NCI-H526 treated with DMSO at 0.1 percent for 48 hours (cell line): ENCODE results near the gene AP2A2.
"Not testable (repeated sequence)": the region's sequence is repeated elsewhere in the genome, so short reads cannot be mapped to it uniquely, and the experiment has no call there.

ENCODE experiments used
- DNase-seq: peaks from one replicate; lab custom pipeline; 2025; lab: John Stamatoyannopoulos, UW

The AP2A2 gene

DNA sequence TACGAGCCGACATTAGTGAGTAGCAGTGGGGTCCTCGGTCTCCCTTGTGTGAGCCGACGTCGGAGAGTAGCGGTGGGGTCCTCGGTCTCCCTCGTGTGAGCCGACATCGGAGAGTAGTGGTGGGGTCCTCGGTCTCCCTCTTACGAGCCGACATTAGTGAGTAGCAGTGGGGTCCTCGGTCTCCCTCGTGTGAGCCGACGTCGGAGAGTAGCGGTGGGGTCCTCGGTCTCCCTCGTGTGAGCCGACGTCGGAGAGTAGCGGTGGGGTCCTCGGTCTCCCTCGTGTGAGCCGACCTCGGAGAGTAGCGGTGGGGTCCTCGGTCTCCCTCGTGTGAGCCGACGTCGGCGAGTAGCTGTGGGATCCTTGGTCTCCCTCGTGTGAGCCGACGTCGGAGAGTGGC lies 49.7 kb downstream of the AP2A2 start:
- DNase-seq, result not testable (repeated sequence)

DNA sequence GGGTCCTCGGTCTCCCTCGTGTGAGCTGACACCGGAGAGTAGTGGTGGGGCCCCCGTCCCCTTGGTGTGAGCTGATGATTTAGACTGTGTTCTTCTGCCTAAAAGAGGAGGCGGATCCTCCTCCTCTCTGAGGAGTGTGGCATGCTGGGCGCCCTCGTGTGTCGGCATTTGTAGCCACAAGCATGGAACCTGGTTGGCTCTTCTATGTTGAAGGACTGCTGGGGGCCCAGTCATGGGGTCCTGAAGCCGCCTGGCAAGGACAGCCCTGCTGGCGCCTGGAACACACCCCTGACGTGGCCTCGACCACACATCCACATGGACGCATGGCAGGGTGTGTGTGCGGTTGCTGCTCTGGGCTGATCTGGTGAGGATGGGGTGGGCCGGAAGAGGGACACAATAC lies 50.2 kb downstream of the AP2A2 start:
- DNase-seq, result no peak

DNA sequence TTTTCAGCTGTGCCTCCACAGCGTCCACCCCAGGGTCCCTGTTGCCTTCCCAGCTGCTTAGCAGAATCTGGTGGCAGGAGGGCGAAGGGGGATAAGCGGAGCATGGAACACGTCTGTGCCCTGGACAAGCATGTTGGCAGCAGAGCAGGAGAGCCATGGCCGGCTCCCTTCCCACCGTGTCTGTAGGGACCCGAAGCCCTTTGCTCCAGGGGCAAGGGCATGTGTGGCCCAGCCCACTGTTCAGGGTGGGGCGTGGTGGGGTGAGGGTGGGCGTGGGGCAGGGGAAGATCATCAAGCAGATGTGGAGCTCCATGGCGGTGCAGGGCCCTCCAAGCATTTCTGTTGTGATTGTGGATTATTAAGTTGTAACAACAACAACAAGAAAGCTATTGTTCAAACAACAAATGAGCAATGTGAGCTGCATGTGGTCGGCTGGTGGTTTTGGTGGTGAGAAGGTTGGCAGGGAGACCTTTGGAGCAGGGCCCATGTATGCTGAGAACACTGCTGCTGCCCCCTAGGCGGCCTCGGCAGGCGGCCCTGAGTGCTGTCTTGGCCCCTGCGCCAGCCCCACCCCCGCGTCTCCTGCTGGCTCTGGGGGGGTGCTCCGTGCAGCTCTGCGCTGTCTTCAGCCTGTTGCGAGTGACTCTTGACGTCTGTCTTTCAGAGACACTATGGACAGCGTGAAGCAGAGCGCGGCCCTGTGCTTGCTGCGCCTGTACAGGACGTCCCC lies 50.9 kb downstream of the AP2A2 start:
- DNase-seq, result no peak

DNA sequence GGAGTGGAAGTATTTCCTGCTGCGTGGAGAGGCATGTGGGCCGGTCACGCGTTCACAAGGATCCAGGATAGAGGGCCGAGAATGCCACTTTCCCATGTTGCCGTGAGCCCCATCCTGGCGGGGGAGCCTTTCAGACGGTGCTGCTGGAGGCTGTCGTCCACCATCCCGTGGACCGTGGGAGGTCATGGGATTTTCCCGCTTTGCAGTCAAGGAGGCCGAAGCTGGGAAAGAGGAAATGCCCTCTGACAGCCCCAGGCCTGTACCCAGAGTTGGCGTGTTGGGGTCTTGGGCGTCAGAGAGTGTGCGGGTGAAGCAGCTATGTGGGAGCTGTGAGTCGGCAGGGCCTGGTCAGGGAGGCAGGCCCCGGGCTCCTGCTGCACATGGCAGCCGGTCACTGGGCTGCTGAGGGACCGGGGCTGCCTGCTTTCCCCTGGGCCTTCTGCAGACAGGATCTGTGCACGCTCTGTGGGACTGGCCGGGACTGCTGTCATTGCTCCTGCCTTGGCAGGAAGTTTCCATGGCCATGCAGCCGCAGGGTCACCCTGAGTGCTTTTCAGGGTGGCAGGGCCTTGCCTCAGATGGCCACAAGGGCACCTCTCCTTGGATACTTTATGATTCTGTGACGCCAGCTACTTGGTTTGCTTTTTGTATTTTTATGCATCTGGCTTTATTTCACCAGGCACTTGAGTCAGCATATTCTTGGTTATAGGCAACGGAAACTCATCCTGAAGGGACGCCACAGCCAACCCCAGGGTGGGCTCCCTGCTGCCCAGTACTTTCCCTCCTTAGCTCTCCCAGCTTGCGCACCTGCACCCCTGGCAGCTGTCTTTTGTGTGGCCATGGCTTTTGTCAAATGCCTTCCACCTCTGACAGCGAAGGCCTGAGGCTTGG lies 52.4 kb downstream of the AP2A2 start:
- no peak for DNase-seq

DNA sequence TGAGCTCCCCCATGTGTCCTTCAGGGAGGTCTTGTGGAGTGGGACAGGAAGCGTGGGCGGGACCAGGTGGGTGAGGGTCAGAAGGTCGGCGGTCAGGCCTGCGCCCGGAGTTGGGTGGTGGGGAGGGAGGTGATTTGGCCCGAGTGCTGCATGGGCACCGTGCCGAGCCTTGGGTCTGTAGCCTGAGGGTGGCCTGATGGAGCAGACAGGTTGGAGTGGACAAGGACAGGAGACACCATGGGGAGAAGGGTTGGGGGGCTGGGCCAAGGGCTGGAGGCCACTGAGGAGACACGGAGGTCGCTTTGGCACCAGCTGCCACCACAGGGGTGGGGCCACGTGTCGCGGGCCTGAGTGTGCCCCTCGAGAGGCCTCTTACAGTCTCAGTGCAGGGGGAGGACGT lies 53.1 kb downstream of the AP2A2 start:
- DNase-seq, result no peak

DNA sequence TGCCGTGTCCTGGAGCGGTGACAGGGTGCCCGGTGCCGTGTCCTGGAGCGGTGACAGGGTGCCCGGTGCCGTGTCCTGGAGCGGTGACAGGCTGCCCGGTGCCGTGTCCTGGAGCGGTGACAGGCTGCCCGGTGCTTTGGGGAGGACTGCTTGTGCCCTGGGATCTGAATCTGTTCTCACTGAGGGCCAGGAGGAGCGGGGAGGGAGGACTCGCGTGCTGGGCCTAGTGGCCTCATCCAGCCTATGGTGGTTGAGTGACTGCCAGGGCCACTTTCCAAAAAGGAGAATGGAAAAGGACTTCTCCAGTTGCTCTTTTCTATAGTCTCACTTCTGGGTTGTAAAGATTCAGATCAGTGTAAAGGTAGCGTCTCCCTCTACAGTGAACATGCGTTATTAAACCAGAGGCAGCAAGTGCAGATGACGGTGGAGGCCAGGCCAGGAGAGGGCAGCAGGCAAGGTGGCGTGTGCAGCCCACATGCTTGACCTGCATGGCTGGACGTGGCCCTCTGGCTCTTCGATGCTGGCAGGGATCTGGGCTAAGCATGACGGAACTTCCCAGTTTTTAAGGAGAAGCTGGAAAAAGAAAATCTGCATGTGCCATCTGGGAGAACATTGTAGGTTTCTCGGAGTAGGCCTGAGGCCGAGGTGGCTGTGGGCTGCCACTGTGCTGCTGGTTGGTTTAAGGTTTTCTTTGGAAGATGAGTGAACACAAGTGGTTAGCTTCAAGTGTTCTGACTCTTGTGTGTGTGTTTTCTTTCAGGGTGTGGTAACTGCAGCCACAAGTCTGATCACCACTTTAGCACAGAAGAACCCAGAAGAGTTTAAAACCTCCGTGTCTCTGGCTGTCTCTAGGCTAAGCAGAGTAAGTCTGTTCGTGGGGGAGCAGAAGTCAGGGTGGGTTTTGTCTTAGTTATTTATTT lies 55.0 kb downstream of the AP2A2 start:
- DNase-seq, result no peak

DNA sequence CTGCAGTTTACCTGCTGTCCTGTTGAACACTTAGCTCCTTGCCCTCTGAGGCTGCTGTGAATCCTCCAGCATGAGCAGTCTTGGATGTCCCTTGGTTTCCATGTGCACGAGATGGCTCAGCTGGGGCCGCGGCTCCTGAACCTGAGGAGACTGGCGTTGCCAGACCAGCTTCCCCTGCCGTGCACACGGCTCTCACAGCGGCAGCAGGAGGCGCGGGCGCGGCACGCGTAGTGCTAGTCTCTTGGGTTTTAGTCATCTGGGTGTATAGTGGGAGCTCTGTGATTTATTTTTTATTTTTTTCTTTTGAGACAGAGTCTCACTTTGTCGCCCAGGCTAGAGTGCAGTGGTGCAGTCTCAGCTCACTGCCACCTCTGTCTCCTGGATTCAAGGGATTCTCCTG lies 56.1 kb downstream of the AP2A2 start:
- DNase-seq, result no peak

DNA sequence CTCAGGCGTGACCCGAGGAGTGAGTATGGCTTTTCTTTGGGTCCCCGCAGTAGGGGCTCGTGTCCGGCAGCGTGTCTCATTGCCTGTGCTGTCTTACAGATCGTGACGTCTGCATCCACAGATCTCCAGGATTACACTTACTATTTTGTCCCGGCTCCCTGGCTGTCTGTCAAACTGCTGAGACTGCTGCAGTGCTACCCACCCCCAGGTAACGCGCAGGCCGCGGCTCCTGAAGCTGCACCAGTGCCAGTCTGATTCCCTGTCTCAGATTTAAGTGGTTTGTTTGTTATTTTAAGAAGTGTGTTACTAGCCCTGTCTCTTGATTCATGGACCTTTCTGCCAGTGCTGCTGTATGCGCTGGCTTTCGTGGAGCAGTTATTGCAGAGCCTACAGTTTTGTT lies 58.9 kb downstream of the AP2A2 start:
- DNase-seq, result no peak

DNA sequence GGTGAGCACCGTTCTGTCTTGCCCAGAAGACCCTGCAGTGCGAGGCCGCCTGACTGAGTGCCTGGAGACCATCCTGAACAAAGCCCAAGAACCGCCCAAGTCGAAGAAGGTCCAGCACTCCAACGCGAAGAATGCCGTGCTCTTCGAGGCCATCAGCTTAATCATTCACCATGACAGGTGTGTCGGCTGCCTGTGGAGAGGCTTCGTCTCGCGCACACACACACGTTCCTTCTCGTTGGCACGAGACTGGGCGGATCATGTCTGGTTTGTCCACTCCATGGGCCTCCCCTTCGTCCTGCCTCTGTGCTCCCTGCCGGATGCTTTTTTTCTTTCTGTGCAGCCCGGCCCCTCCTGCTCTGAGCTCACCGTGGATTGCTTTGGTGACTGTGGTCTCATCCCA lies 59.7 kb downstream of the AP2A2 start:
- no peak for DNase-seq

DNA sequence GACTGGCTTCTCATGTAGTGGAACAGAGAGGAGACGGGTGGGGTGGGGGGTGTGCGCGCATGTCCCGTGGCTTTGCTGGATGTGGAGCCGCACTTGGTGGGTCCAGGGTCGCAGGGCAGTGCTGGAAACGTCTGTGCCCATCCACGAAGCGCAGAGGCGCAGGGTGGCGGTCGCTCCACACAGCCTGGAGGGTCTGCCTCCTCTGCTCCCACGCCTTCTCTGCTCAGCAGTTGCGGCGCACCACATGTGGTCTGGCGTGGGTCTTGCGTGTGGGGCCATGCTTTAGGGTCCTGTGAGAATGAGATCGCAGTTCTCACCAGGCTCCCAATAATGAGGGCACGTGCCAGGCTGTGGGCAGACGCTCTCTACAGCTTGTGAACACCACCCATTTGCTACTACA lies 60.2 kb downstream of the AP2A2 start:
- no peak for DNase-seq

DNA sequence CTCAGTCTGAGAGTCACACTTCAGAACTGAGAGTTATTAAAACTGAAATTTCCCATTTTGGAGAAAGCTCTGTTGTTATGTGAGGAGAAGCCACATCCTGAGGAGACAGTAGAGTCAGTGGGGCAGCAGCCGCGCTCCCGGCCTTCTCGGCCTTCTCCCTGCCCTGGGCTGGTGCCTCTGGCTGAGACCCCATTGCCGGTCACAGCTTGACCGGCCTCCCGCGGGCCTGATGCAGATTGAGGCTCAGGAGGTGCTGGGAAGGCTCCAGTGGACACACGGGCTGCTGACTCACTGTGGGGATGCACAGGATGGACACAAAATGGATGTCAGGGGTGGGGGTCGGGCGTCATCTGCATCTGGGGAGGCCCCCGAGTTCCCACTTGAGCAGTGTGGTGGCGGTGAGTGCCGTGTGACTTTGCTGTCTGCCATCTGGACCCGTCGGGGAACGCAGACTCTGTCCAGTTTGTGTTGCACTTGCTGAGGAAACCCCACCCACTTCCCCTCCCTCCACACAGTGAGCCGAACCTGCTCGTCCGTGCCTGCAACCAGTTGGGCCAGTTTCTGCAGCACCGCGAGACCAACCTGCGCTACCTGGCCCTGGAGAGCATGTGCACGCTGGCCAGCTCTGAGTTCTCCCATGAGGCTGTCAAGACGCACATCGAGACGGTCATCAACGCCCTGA lies 60.7 kb downstream of the AP2A2 start:
- no peak for DNase-seq

DNA sequence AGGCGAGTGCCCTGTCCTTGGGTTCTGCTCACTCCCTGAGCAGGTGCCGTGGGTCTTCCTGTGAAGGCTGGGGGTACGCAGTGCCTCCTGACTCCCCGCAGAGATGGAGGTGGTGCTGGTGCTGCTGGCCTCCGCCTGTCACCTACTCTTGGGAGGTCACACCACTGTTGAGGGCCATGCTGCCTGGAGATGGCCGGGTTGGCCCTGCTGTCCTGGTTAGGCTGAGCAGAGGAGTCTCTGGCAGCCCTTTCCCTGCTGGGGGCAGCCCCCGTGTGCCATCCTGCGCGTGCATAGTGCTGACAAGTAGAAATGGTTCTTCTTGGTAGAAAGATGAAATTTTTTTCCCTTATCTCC lies 61.3 kb downstream of the AP2A2 start:
- DNase-seq, result no peak

DNA sequence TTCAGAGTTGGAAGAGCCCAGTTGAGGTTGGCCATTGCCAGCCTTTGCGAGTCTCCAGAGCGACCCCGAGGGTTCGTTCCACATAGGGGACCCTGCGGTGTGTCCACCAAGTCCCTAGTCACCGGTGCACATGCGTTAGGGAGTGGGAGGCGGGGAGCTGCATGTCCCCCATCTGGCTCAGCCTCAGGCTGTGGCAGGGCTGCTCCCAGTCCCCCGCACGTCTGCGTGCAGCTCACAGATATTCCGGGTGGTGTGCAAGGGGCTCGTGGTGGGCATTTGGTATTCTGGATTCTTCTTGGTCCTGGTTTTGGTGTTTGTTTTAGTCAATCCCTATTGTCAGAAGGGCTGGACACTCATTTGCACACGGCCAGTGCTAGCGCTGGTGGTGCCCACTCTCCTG lies 62.0 kb downstream of the AP2A2 start:
- no peak for DNase-seq

DNA sequence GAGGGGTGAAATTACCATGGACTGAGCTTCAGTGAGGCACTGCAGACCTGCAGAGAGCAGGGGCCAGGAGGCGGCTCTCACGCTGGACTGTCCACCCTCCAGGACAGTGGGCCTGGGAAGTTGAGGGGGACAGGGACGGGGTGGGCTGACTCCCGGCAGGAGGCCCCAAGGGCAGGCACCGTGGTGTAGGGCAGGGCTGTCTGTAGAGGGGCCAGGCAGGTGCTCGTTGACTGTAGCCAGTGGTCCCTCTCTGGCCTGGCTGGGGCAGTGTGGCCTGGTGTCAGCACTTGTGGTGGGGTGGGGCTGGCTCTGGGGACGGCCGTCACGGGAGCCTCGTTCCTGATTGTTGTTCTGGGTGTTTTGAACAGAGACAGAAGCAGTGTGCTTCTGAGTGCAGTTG lies 64.4 kb downstream of the AP2A2 start:
- no peak for DNase-seq

DNA sequence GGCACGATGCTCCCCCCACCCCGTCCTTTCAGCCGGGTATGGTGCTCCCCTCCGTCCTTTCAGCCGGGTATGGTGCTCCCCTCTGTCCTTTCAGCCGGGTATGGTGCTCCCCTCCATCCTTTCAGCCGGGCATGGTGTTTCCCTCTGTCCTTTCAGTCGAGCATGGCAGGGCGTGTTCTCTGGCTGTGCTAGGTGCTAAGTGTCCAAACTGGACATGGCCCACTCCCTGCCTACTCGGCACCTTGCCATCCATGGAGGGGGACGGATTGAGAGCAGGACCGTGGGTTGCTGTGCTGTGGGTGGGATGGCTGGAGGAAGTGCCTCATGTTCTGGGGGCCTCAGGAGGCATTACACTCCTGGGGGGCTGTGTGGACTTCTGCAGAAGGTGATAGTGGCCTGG lies 65.4 kb downstream of the AP2A2 start:
- DNase-seq, result no peak

DNA sequence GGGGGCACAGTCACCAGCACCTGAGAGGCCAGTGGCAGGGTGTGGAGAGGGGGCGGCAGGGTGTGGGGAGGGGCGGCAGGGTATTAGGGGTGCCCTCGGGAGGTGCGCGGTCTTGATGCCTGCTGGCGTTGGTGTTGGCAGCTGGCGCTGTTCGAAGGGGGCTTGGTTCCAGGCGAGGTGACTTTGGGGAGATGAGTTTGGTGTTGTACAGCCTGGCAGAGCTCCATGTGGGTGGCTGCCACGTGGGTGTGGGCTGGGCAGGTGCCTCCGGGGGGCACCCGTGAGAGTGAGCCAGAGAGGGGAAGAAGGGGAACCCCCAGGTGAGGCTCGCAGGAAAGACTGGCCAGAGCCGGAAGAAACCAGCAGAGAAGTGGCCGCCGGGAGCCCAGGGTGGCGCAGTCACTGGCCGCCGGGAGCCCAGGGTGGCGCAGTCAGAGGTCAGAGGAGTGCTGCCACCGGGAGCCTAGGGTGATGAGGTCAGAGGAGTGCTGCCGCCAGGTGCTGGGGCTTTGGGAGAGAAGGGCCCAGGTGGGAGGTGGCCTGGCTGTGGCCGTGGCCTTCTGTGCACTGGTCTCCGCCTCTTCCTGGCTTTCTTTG lies 66.1 kb downstream of the AP2A2 start:
- DNase-seq, result no peak

DNA sequence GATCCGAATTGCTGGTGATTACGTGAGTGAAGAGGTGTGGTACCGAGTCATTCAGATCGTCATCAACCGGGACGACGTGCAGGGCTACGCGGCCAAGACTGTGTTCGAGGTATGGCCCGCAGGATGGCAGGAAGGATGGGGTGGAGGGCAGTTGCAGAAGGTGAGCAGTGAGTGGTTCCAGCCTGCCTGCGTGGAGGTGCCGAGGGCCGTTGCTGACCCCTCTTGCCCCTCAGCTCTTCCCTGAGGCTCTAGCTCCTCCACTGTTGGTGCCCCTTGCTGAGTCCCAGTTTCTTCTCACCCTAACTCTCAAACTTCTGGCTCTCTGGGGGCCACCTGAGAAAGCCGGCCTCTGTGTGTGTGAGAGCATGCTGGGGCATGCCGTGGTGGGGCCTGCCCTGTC lies 66.9 kb downstream of the AP2A2 start:
- DNase-seq, result no peak

DNA sequence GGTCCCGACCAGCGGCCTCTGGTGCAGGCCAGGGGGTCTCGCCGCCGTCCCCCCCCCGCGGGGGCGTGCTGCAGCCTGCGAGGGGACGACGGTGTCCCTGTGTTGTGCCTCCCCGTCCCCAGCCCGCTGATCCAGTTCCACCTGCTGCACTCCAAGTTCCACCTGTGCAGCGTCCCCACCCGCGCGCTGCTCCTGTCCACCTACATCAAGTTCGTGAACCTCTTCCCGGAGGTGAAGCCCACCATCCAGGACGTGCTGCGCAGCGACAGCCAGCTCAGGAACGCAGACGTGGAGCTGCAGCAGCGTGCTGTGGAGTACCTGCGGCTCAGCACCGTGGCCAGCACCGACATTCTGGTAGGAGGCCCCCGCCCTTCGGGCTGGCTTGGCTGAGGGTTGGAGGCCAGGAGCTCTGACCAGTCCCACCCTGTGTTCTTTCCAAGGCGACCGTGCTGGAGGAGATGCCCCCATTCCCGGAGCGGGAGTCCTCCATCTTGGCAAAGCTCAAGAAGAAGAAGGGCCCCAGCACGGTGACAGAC lies 68.0 kb downstream of the AP2A2 start:
- DNase-seq, result no peak

DNA sequence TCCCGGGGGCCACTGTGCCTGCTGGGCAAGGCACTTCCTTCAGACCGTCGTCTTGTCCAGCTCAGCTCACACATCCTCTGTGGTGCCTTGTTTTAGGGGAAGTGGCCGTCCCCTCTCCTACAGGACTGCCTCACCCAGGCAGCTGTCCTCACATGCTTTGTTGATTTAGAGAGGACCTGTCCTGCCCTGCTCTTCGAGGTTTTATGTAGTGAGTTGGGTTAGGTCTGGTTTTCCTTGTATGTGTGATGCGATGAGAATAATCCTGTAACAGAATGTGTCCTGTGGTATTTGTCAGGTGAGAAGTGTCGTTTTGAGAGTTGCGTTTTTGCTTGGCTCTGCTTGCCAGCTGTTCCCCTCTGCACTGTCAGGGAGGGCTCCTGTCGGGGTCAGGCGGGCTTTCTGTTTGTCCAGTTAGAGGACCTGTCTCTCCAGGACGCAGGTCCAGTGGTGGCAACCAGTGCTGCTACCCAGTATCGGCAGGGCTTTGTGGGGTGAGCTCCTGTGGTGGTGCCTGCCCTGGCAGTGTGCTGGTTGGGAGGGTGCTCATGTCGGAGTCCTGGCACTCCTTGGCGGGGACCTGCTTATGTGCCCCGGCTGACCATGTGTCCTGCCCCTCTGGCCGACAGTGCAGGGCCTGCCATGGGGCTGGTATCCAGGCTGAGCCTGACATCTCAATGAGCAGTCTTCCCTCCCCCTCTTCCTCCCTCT lies 69.5 kb downstream of the AP2A2 start:
- DNase-seq, result no peak

DNA sequence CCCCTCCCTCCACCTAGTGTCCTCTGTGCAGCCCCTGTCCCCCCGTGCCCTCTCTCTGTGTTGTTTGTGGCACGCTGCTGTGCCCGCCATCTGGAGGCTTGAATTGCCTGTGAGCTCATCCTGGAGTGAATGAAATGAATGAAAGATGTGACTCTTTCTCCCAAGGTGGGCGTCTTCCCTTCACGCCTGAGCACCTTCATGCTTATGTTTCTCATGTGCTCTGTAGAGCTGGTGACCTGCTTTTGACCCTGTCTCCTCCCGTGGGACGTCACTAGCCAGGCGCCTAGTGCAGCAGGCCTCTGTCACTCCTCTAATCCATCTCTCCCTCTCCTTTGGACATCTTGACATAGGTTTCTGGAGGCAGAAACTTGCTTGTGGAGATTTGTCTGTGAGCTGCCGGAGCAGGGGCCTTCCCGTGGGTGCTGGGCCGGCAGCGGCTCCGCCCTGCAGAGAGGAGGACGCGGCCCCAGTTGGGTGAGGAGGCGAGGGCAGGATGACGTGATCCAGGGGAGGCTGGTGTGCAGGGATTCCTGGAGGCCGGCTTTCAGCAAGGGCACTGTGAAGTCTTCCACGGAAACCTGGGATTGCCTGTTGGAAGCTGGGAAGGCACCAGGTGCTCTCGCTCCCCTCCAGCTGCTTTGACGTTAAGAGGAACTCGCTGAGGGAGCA lies 70.2 kb downstream of the AP2A2 start:
- DNase-seq, result no peak
